Right ventricle myocardium superior (tissue), 1 donor: ENCODE results near the gene HEY2. TPM values are rescaled to one million over a fixed set of nuclear protein-coding genes. Genes with fewer than 3 reads are reported as not detected.
"Not testable (repeated sequence)": the region's sequence is repeated elsewhere in the genome, so short reads cannot be mapped to it uniquely, and the experiment has no call there.

Experiments
- ATAC-seq: fragments of 200-7000 bp; cut with Tn5 transposase; one replicate; pipeline ENCODE4 v1.9.1; 2020; ENCODE audit warnings: mild to moderate bottlenecking; ENCODE audit not compliant: poor library complexity
- DNase-seq: peaks from one replicate; pipeline ENCODE4 v3.0.0-alpha.2; 2020
- intact Hi-C: fragments of 100-400 bp; cut with DNase I; formaldehyde crosslinking; loops from one replicate; pipeline ENCODE4 v1.11.2; 2022
- total RNA-seq: library from RNA; stranded (reverse); fragmentation: NEBNext Ultra II Directional; extraction: Animal tissue kit (Norgen Biotek cat#: 25700); gene quantifications from one replicate; pipeline ENCODE4 v1.2.1, GENCODE V29; 2021
- donor health status: DM: no; HTN: yes; CAD: no; lungs with severe emphysema.

Gene HEY2
- total RNA-seq, 1 donor from 2014 or later, result 60.6 TPM

DNA sequence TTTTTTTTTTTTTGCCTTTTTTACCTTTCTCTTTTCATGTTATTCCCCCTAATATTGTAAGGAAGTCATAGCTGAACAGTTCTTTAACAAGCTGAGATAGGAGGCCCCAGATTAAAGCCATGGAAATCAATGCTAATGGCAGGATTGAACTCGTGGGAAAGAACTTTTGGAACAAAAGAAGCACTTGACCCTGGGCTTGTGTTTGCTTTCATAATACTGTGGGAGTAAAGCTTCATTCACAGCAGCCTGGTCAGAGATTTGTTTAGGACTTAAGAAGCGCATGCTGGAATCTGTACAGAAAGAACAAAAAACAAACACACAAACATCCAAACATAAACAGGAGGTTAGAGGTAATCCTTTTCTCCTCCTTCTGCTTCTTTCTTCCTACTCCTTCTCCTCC lies 5.1 kb downstream of the HEY2 start:
- DNase-seq (no peak), ATAC-seq (no peak)
- intact Hi-C loops, result no loop called here

DNA sequence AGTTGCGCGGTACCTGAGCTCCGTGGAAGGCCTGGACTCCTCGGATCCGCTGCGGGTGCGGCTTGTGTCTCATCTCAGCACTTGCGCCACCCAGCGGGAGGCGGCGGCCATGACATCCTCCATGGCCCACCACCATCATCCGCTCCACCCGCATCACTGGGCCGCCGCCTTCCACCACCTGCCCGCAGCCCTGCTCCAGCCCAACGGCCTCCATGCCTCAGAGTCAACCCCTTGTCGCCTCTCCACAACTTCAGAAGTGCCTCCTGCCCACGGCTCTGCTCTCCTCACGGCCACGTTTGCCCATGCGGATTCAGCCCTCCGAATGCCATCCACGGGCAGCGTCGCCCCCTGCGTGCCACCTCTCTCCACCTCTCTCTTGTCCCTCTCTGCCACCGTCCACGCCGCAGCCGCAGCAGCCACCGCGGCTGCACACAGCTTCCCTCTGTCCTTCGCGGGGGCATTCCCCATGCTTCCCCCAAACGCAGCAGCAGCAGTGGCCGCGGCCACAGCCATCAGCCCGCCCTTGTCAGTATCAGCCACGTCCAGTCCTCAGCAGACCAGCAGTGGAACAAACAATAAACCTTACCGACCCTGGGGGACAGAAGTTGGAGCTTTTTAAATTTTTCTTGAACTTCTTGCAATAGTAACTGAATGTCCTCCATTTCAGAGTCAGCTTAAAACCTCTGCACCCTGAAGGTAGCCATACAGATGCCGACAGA lies 9.9 kb downstream of the HEY2 start:
- DNase-seq (peak; percentile 59), ATAC-seq (peak; percentile 9)
- intact Hi-C loops, result no loop called here

DNA sequence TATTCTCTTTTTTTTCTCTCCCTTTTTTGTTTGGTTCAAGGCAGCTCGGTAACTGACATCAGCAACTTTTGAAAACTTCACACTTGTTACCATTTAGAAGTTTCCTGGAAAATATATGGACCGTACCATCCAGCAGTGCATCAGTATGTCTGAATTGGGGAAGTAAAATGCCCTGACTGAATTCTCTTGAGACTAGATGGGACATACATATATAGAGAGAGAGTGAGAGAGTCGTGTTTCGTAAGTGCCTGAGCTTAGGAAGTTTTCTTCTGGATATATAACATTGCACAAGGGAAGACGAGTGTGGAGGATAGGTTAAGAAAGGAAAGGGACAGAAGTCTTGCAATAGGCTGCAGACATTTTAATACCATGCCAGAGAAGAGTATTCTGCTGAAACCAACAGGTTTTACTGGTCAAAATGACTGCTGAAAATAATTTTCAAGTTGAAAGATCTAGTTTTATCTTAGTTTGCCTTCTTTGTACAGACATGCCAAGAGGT lies 10.6 kb downstream of the HEY2 start:
- intact Hi-C loops, result no loop called here
- DNase-seq, result no peak
- ATAC-seq, result no peak

DNA sequence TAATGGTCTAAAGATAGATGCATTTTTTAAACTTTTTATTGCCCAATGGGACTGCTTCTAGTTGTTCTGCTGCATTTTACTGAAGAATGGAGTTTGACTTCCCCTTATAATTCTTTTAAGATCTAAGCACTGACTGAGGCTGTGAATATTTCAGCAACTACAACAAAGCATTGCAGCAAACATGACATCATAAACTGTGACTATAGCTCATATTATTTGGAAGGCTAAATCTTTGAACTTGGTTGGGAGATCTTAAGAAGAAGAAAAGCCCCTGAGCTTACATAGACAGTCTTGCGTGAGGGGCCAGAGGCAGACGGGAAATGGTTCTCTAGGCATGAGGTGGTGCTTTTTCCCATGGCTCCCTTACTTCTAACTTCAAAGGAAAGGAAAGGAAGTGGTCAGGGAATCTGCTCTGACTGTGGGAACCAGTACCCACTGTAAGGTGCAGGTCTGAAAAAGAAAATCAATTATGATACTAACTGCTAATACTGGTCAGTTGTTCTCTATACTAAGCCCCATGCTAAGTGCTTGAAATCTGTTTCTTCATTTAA lies 14.8 kb downstream of the HEY2 start:
- intact Hi-C loops, result no loop called here
- no peak for DNase-seq

DNA sequence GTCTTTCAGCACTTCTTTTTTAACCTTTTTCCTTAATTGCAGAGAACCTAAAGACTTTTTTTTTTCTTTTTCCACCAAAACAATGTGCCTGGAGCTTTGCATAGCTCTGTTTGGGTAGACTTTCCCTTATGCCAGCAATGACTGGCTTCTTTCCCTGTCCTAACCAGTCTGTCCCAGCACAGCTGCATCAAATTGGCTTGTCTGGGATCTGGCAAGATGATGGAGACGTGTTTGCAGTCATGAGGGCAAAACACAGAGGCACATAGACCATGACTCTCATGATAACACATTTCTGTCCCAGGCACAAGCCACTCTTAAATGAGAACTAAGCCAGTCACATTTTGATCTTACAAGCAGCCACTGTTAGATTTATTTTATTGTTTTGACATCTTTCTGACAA lies 16.5 kb downstream of the HEY2 start:
- no peak for DNase-seq
- ATAC-seq, result peak; percentile 44
- intact Hi-C loops, result no loop called here

More for the DNA sequence above, 14.8 kb downstream of the HEY2 start:
- ATAC-seq, result no peak

DNA sequence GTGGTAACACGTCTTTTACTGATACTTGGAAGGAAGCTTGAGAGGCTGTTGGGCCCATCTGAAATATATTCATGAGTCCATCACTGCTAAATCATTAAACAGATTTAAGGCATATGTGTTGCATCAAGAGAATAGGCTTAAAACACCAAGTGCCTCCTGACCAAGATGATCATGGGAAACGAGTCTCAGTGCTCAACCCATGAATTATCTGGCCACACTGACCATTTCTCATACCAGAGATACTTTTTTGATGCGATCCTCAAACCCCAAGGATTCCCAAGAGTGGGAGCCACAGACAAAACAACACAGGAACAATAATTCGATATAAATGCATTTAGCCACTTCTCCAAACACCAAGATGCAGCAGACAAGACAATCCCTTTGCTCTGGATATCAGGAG lies 17.2 kb downstream of the HEY2 start:
- no peak for ATAC-seq
- DNase-seq, result no peak
- intact Hi-C loops, result no loop called here

DNA sequence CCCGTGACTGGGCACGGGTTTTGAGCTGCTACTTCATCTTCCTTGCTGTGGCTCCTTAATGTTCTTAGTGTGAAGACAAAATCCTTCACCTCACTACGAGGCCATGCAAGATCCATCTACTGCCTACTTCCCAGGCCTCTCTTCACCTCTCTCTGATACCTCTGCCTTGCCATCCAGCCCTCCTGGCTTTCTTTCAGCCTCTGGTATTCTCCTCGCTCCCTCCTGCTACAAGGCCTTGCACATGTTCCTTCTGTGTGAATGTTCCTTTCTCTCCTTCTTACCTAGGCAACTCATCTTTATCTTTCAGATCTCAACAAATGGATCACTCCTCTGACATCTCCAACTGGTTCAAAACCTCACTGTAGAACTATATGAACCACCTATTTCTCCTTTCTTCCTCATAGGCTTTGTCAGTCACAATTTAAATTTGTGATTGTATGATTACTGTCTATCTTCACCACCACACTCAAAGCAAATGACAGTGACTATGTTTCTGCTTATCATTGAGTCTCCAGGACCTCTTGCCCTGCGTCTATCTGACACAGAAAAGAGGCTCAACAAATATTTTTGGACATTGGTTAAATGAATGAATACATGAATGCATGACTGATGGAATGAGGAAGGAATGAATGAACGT lies 19.8 kb downstream of the HEY2 start:
- ATAC-seq (peak; percentile 29), DNase-seq (no peak)
- intact Hi-C loops, result loop anchor here (2.0 kb wide), 1 partner anchor 458 kb away; no protein-coding TSS in a partner anchor

DNA sequence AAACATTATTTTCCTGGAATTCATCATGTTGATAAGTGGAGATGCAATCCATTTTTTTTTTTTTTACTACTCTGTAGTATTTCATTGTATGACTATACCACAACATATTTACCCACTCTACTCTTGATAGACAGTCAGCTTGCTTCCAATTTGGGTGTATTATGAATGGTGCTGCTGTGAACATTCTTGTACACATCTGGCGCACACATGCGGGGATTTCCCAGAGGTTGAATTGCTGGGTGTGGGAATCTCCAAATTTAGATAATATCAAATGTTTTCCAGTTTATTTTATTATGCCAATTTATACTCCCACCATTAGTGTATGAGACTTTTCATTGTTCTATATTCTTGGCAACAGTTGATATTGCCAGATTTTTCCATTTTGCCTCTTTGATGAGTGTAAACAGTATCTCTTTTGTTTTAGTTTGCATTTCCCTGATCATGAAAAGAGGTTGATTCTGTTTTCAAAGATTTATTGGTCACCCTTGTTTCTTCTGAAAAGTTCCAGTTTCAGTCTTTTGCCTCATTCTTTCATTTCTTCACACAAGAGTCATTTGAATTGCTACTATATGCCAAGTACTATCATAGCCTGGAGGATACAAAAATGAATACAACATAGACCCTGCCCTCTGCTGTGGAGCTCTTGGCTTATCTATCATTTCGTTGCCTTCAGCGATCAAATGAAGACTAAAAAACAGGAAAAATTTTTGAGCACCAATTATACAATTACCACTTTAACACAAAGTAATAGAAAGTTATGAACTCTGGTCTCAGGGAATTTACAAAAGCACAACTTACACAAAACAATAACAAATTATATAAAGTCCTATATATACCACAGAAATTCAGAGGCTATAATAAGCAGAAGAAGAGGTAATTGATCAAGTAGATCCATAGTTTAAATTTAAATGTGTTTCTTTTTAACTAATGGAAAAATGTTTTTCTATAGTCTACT lies 24.2 kb downstream of the HEY2 start:
- no peak for DNase-seq
- ATAC-seq, result no peak
- intact Hi-C loops, result loop anchor here (10.0 kb wide), 1 partner anchor 619 kb away; the partner anchor contains the start of gene TPD52L1

DNA sequence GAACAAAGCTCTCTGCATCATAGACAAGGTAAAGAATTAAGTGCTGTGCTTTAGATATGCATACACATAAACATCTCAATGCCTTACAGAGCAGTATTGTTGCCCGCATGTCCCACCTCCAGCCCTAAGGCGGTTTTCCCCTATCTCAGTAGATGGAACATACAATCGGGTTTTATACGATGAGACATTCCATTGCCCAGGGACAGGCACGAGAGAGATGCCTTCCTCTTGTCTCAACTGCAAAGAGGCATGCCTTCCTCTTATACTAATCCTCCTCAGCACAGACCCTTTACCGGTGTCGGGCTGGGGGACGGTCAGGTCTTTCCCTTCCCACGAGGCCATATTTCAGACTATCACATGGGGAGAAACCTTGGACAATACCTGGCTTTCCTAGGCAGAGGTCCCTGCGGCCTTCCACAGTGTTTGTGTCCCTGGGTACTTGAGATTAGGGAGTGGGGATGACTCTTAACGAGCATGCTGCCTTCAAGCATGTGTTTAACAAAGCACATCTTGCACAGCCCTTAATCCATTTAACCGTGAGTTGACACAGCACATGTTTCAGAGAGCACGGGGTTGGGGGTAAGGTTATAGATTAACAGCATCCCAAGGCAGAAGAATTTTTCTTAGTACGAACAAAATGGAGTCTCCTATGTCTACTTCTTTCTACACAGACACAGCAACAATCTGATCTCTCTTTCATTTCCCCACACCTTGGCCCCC lies 26.8 kb downstream of the HEY2 start:
- intact Hi-C loops, result loop anchor here (10.0 kb wide), 1 partner anchor 621 kb away; the partner anchor contains the start of gene TPD52L1
- ATAC-seq, DNase-seq: not testable (repeated sequence)

DNA sequence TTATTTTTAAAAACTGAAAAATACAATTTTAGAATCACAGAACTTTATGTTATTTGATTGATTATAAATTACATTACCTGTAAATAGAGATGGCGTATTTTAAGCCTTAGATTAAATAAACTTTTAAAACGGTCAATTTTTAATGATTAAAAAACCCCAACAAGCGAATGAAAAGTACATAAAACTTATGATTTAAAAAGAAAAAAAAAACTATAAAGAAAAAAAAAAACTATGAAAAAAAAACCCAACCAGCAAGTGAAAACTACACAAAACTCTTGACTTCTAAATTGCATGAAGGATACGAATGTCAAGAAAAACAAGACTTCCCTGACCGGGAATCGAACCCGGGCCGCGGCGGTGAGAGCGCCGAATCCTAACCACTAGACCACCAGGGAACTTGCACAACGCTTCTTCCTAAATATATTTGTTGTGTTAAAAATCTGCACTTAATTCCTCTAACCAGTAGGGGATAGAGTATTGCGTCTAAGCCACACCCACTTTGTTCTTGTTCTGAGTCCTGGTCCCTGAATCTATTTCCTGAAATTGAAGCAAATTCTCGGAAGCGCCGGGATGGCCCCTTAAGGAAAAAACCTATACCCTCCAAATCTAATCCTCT lies 30.6 kb downstream of the HEY2 start:
- intact Hi-C loops, result loop anchor here (10.0 kb wide), 1 partner anchor 625 kb away; the partner anchor contains the start of gene TPD52L1
- peak; percentile 87 for DNase-seq
- ATAC-seq, result peak; percentile 97

DNA sequence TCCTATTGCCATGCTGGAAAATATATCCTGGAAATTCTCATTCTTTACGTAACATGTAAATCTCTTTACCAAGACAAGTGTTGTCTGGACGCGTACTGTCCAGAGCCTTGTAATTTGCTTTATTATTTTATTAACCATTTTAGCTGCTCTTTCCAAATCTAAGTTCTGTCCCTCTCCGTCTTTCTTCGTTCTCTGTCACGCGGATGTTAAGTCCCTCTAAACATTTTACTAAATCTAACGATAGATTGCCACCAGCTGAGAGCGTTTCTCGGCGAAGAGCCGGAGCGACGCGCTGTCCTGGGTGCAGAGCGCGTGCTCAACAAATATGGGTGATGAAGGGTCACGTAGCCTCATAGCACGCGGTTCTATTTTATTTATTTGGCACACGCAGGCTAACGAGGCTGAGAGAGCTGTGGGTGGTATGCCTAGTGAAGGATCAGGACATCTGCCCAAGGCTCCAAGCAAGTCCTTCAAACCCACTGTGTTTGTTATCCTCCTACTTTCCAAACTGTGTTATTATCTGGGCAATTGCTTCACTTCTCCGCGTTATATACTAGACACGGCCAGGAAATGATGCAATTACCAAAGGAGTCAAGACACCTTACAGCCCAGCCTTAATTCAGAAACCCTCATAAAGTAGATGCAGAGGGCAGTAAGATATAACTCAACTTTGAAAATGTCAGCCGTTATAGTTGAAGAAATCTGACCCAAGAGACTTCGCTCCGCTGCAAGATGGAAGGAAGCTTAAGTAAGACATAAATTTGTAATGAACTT lies 31.3 kb downstream of the HEY2 start:
- DNase-seq (peak; percentile 69), ATAC-seq (peak; percentile 92)
- intact Hi-C loops, result no loop called here

DNA sequence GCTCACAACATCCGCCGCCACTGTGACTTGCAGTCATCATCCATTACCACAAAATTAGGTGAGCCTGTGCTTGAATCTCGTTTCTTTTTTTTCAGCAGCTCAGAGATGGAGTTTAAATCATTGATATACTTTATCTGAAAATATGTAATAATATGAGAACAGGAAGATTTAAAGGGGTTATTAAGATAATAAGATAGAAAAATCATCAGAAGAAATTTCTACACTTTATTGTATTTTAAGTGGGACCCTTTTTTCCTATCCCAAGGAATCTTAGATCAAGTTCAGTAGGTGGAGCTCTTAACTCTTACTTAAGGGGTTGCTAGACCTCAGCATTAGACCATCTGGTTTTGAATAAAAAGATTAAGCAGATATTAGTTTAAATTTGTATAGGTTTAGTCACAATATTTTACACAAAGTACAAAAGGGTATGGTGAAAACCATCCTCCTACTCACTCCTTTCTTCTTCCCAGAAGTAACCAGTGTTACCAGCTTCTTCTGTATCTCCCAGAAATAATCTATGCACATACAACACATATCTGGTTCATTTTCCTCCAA lies 32.0 kb downstream of the HEY2 start:
- ATAC-seq (peak; percentile 34), DNase-seq (no peak)
- intact Hi-C loops, result no loop called here

DNA sequence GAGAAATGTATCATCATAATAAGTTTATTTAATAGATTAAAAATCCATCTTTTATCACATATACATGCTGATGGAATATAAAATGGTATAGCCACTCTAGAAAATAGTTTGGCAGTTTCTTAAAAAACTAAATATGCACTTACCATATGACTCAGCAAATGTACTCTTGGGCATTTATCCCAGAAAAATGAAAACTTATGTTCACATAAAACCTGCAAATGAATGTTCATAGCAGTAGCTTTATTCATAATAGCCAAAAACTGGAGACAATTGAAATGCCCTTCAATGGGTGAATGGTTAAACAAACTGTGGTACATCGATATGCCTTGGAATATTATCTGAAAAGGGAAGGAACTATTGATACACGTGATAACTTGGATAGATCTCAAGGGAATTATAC lies 34.9 kb downstream of the HEY2 start:
- DNase-seq (no peak), ATAC-seq (no peak)
- intact Hi-C loops, result no loop called here

DNA sequence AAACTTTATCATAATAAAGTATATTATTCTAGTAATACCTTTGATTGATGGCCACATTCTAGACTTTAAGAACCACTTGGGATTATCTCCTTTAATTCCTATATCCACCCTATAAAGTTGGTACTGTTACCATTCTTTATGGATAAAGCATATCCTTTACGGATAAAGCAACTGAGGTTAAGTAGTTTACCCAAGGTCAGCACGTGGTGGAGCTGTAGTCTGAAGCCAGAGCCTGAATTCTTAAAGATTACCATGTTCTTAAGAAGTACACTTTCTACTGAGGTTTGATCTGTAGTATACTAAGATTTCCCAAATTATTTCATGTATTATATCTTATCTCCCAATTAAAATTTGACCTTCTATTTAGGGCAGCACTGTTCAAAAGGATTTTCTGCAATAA lies 38.4 kb downstream of the HEY2 start:
- intact Hi-C loops, result loop anchor here (5.0 kb wide), 1 partner anchor 185 kb away; no protein-coding TSS in a partner anchor
- DNase-seq (no peak), ATAC-seq (no peak)

DNA sequence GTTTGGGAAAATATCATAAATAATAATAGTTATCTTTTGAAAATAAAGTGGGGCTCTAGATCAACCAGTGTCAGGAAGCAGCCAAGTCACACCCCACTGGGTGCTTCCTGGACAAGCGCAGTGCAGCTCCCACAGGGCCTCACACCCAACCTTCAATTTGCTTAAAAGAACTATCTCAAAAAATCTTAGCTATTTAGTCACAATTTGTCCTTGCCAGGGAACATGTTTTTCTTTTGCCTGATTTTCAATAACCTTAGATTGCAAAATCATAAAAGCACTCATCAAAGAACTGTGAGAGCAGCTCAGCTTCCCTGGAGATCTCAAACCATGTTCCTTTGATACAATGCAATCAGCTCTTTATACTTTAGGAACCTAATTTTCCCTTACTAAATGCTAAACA lies 39.7 kb downstream of the HEY2 start:
- no peak for ATAC-seq
- intact Hi-C loops, result loop anchor here (5.0 kb wide), 1 partner anchor 183 kb away; no protein-coding TSS in a partner anchor
- peak; percentile 64 for DNase-seq

DNA sequence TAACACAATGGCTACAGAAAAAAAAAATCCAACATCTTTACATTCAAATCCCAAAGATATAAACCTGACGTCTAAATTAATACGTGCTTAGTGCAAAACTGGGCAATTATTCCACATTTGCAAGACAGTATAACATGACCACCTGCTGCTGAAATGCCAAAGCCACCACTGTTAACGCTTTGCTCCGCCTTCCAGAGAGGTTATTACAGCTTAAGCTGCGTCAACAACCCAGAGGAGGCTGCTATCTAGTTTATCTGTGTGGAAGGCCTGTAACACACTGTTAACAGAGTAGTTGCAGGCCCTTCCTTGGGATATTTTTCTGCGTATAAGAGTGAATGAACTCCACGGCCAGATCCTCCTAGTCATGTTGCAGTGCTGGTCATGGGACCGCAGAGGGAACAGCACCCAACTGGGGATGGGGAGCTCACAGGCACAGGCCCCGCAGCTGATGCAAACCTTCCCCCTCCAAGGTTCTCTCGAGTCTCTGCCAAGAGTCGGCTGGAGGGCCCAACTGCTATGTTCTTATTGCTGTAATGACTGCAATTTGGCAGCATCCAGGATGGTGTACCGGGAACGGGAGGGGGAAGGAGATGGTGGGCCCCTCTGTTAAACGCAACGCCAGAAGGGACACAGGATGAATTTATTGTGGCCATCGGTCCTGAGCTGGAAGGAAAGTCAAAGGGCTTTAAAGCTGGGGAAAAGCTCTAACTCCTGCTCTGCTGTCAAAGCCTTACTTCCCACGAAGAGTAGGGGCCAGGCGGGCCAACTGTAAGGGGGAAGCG lies 40.3 kb downstream of the HEY2 start:
- ATAC-seq (peak; percentile 32), DNase-seq (peak; percentile 72)
- intact Hi-C loops, result loop anchor here (5.0 kb wide), 1 partner anchor 183 kb away; no protein-coding TSS in a partner anchor
